ENCODE measurements around the gene IMMP1L. TPM values are rescaled to one million over a fixed set of nuclear protein-coding genes. Genes with fewer than 3 reads are reported as not detected.

IMMP1L gene
- total and polyA plus RNA-seq, 2 donors (not counting 3 experiments of a cell fraction or from before 2014, with no cell fraction given) = 14.8 to 41.8 TPM

GRCh38 chr11:31414338-31414737, 95.1 kb downstream of the IMMP1L start:
- Histone ChIP-seq H3K4me1 (ENCODE audit: control insufficient read depth, extremely low read depth, insufficient read depth, low read length) (no peaks in the 10 kb centered on the region), H3K9ac (replicated peaks; ENCODE audit: extremely low read depth, insufficient read depth, low read length) (no peak overlapping the region), H3K79me2 (ENCODE audit: control insufficient read depth, insufficient read depth, low read length) (no peaks in the 10 kb centered on the region), H4K20me1 (replicated peaks; ENCODE audit: control insufficient read depth, extremely low read depth, insufficient read depth, low read length) (no peaks in the 10 kb centered on the region), H3K27me3 (ENCODE audit: control insufficient read depth in 2 of 2, insufficient read depth in 2 of 2, low read length in 2 of 2) (no peaks in the 10 kb centered on the region), H3K9me1 (replicated peaks; ENCODE audit: control insufficient read depth, extremely low read depth, insufficient read depth, low read length) (peaks cover 3% of the 10 kb centered on the region), H3K4me3 (replicated peaks in 1 of 3; ENCODE audit: insufficient read depth in 1 of 3, low read depth in 1 of 3, low read length in 3 of 3) (no peak overlapping the region), H3K9me3 (replicated peaks; ENCODE audit: control insufficient read depth, insufficient read depth, low read length) (no peaks in the 10 kb centered on the region), H3K4me2 (ENCODE audit: insufficient read depth, low read length) (no peak overlapping the region), H2AFZ (ENCODE audit: low read depth, low read length) (no peak overlapping the region), H3K27ac (ENCODE audit: insufficient read depth, low read depth, low read length) (no peak overlapping the region), H3K36me3 (ENCODE audit: control insufficient read depth in 2 of 2, extremely low read depth in 1 of 2, insufficient read depth in 2 of 2, low read length in 2 of 2) (no peaks in the 10 kb centered on the region)
- intact Hi-C loops (cut with micrococcal nuclease) (no loop called here), dilution Hi-C loops (cut with MboI; ENCODE audit: extremely low pct_ligation_motif_present, low sequenced_read_pairs) (no loop called here)
- no peak for DNase-seq (ENCODE audit: low read depth, low spot score)
- ChIA-PET CTCF (interaction anchor here (1.4 to 1.9 kb wide), 2 partner anchors 12 to 18 kb away, joined by 4 to 7 read pairs; no protein-coding TSS in a partner anchor), POLR2A (no interaction called here)
- BruUV-seq (replicated peaks) = no TSS peak
- FAIRE-seq = no peak
- TF ChIP-seq GATA2 (IDR thresholded peaks at IDR 0.05; ENCODE audit: insufficient read depth, insufficient read length, low read depth, low read length) = no peak
- no peak for TF ChIP-seq CTCF (IDR thresholded peaks at IDR 0.05; ENCODE audit: extremely low read depth in 1 of 2, insufficient read depth in 1 of 2, low read depth in 1 of 2, low read length in 2 of 2)
- TF ChIP-seq EZH2 (IDR thresholded peaks at IDR 0.05; ENCODE audit: borderline replicate concordance, low read depth, low read length, severe bottlenecking) = no peak
- TF ChIP-seq POLR2AphosphoS5 (IDR thresholded peaks at IDR 0.05; ENCODE audit: insufficient read depth, low read depth, low read length) = no peak
- no peak for TF ChIP-seq JUN (IDR thresholded peaks at IDR 0.05; ENCODE audit: borderline replicate concordance, insufficient read depth, insufficient read length, low read depth)
- no peak for TF ChIP-seq MAX (IDR thresholded peaks at IDR 0.05; ENCODE audit: insufficient read depth, insufficient read length)
- TF ChIP-seq MYC (IDR thresholded peaks at IDR 0.05; ENCODE audit: low read depth, low read length) = no peak
- TF ChIP-seq FOS (IDR thresholded peaks at IDR 0.05; ENCODE audit: borderline replicate concordance, insufficient read depth, low read length) = no peak
- TF ChIP-seq POLR2A (IDR thresholded peaks at IDR 0.05; ENCODE audit: low read depth, low read length) = no peak

Measured in endothelial cell of umbilical vein (primary cell).